KOPT-K1 (cell line): ENCODE data around the gene CACNA1C.

Experiments used
- H3K27ac ChIP-seq: fragments of 200-600 bp; sonication (generic); 2 replicates; pipeline ENCODE4 v1.5.1; 2016; ENCODE audit warnings: antibody characterized with exemption, mild to moderate bottlenecking, low read depth, low read length; ENCODE audit not compliant: poor library complexity, severe bottlenecking
- H3K36me3 ChIP-seq: fragments of 200-600 bp; sonication (generic); 2 replicates; pipeline ENCODE4 v1.5.1; 2017; ENCODE audit warnings: antibody characterized with exemption, mild to moderate bottlenecking, low read length, moderate library complexity; ENCODE audit not compliant: insufficient read depth
- H3K9me3 ChIP-seq: fragments of 200-600 bp; sonication (generic); 2 replicates; pipeline ENCODE4 v1.5.1; 2017; ENCODE audit warnings: antibody characterized with exemption, low read length, mild to moderate bottlenecking; ENCODE audit not compliant: insufficient read depth, poor library complexity, severe bottlenecking

The CACNA1C gene

GRCh38 chr12:2624543-2625288 is 571.9 kb downstream of the CACNA1C start:
- H3K36me3 ChIP-seq: no peaks in the 10 kb centered on the region
- H3K9me3 ChIP-seq: no peaks in the 10 kb centered on the region
- no peak overlapping the region for H3K27ac ChIP-seq

DNA sequence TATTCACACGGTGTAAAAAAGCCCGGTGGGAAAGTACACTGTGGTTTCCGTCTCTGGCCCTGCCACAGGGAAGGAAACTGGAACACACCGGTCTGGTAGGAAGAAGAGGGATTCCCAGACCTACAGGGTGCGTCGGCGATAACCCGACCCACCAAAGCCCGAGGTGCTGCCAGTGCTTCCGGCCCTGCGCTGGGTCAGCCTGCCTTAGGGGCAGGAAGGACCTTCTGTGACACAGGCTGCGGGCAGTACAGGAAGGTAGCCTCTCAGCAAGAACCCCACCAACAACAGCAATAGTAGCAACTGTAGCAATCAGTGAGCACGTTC is 572.5 kb downstream of the CACNA1C start:
- no peaks in the 10 kb centered on the region for H3K36me3 ChIP-seq
- H3K27ac ChIP-seq: no peak overlapping the region

DNA sequence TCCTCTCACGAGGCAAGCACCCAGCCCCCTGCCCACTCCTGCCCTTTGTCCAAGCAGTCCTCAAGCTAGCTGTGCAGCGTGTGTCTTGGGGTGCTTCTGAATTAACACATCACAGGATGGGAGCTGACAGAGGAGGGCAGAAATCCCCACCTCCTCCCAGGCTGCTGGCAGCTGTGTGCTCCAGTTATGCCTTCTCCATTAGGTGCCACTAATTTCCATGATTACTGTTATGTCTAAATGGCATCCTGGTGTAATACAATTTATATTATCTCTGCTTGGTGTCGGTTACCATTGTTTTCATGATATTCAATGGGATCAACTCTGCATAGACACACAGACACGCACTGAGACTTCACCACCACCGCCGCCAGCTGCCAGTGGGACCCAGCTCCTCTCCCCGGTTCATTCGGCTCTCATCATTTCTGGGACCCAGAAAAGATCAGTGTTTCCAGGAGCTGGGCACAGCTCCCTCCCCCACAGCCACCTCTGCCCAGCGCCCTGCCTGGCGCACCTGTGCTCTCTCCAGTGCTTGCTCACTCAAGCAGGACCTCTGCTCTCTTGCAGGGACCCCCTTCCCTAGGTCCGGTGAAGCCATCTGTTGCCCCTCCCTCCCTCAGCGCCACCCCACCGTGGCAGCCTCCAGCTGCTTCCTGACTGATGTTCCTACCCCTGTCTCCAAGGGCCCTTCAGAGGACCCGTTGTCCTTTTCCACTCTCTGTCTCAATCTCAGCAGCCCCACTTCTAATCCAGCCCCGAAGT is 574.5 kb downstream of the CACNA1C start:
- no peaks in the 10 kb centered on the region for H3K36me3 ChIP-seq
- no peak overlapping the region for H3K27ac ChIP-seq
- H3K9me3 ChIP-seq: no peaks in the 10 kb centered on the region

More for the DNA sequence above, 572.5 kb downstream of the CACNA1C start:
- no peaks in the 10 kb centered on the region for H3K9me3 ChIP-seq

- Histone ChIP-seq H3K27ac (no peak overlapping the region), H3K36me3 (no peaks in the 10 kb centered on the region), H3K9me3 (no peaks in the 10 kb centered on the region)
Observed at GRCh38 chr12:2627835-2628191, 575.0 kb downstream of the CACNA1C start.

GRCh38 chr12:2628401-2628800 is 575.6 kb downstream of the CACNA1C start:
- no peaks in the 10 kb centered on the region for H3K36me3 ChIP-seq
- H3K27ac ChIP-seq: no peak overlapping the region
- H3K9me3 ChIP-seq: no peaks in the 10 kb centered on the region

- no peak overlapping the region for H3K27ac ChIP-seq
- no peaks in the 10 kb centered on the region for H3K9me3 ChIP-seq
- H3K36me3 ChIP-seq: no peaks in the 10 kb centered on the region
Observed at GRCh38 chr12:2629051-2629450, 576.3 kb downstream of the CACNA1C start.

- H3K27ac ChIP-seq: no peak overlapping the region
- H3K9me3 ChIP-seq: no peaks in the 10 kb centered on the region
- no peaks in the 10 kb centered on the region for H3K36me3 ChIP-seq
Observed at GRCh38 chr12:2631653-2632350, 579.0 kb downstream of the CACNA1C start.

GRCh38 chr12:2633176-2633824 is 580.5 kb downstream of the CACNA1C start:
- Histone ChIP-seq H3K27ac (no peak overlapping the region), H3K9me3 (no peaks in the 10 kb centered on the region), H3K36me3 (no peaks in the 10 kb centered on the region)

DNA sequence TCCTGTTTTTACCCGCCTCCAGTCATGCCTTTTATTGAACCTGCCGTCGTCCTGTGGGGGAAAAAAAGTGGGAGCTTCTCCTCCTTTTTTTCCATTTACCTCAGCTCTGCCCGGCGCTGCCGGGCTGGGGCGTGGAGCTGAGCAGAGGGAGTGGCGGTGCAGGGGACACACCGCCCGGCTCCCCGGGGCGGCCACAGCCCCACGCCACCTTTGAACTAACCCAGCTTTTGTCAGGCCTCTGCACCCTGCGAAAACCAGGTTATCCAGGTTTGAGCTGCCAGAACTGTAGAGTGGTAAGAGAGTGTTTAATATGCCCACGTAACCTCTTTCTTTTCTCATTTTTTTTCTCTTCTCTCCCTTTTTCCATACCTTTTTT is 581.0 kb downstream of the CACNA1C start:
- Histone ChIP-seq H3K36me3 (no peaks in the 10 kb centered on the region), H3K27ac (no peak overlapping the region), H3K9me3 (no peaks in the 10 kb centered on the region)

DNA sequence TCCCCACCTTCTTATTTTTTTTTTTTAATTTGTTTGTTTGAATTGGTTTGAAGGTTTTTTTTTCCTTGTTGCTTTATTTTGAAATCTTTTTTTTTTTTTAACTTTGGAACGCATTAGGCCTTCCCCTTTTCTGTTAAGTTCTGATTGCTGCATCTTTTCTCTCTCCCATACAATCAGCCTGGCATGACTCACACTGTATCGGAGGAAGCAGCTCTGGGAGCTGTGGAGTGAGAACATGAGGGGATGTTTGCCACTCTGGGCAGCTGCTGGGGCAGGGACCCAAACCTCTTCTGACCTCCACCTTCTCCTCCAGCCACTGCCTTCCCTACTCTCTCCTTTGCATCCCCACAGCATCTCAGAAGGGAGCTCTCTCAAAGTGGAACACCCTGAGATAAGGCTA is 581.7 kb downstream of the CACNA1C start:
- Histone ChIP-seq H3K27ac (no peak overlapping the region), H3K9me3 (no peaks in the 10 kb centered on the region), H3K36me3 (no peaks in the 10 kb centered on the region)

DNA sequence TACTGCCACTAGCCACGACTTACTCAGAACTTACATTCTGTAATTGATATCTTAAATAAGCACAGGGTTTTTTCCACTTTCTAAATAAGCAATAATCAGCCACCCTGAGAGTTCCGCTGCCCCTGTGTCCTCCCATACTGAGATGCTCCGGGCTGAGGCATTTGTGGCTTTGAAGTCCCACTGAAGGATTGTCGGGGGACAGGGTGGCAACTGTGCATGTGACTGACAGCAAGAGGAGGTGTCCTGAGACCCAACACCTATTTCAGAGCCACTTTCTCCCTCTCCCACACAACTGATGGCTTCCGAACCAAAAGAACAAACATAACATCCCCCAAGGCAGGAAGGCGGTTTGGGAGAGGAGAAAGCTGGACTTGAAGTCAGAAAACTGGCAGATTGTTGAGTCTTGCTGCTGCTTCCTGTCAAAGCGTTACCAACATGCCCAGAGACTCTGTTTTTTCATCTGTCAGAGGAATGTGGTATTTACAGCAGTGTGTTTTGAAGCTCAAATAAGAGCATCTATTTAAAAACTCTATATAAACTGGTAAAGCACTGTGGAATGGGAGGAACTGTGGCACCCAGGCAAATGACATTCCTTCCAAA is 584.1 kb downstream of the CACNA1C start:
- Histone ChIP-seq H3K27ac (no peak overlapping the region), H3K9me3 (no peaks in the 10 kb centered on the region)

DNA sequence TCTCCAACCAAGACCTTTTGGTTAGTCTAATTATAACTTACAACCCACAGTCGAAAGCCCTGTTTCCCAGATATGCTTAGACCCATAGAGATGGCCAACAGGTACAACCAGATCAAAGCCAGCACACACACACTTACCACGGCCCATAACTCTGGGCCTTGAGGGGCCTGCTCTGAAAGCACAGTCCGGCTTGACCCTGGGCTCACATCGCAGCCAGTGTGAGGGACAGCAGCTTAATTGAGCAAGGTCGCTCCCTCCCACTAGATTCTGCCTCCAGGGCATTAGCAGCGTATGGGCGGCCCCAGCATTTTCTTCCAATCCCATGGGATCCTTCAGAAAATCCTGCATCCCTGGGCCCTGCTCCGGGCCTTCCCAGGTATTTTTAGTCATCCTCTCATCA is 584.6 kb downstream of the CACNA1C start:
- Histone ChIP-seq H3K9me3 (no peaks in the 10 kb centered on the region), H3K36me3 (no peaks in the 10 kb centered on the region), H3K27ac (no peak overlapping the region)

More for the DNA sequence above, 584.1 kb downstream of the CACNA1C start:
- H3K36me3 ChIP-seq: no peaks in the 10 kb centered on the region

- Histone ChIP-seq H3K9me3 (no peaks in the 10 kb centered on the region), H3K36me3 (no peaks in the 10 kb centered on the region), H3K27ac (no peak overlapping the region)
Observed at GRCh38 chr12:2638273-2639019, 585.7 kb downstream of the CACNA1C start.

GRCh38 chr12:2639020-2639298 is 586.2 kb downstream of the CACNA1C start:
- H3K9me3 ChIP-seq: no peaks in the 10 kb centered on the region
- H3K27ac ChIP-seq: no peak overlapping the region
- H3K36me3 ChIP-seq: no peaks in the 10 kb centered on the region
